Measurements from ENCODE around the gene TOB1. TPM values are rescaled to one million over a fixed set of nuclear protein-coding genes. Genes with fewer than 3 reads are reported as not detected.

TOB1 gene
- total RNA-seq: 107 TPM
- long read RNA-seq, transcript TOB1-202 (2 exons, 2,229 nt): major isoform, 35 of 46 reads
- long read RNA-seq, partial matches to known transcripts: 0 of 46 reads
- long read RNA-seq, other reads (novel, unspliced or antisense): 9 of 46 reads

- intact Hi-C loops (cut with micrococcal nuclease): no loop called here
- DNase-seq (peak; percentile 99), ATAC-seq (peak; percentile 88)
Measured at GRCh38 chr17:50866261-50866949, at the start of gene TOB1. Gene TOB1, minus strand, starts transcription at chr17:50866354. Its CDS starts 2,337 bp downstream, at chr17:50864017.

DNA sequence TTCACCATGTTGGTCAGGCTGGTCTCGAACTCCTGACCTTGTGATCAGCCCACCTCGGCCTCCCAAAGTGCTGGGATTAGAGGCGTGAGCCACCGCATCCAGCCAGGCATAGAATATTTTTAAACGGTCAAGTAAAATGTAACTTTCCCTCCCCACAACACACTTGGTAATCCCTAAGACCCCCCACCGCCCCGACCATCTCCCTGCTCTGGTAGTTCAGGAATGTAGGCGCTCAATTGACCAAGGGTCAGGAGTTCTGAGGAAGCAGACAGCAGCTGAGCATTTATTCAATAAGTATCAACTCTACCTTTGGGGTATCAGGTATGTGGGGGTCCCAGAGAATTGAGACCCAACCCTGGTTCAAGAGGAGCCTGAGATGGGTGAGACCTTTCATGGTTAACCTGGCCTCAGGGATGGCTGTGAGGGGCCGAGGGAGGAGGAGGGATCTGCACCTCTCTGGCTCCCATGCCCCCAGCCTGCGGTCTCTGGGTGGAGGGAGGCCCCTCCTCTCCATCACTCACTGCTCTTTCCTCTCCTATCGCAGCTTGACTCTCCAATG lies 48.4 kb upstream of the TOB1 start:
- DNase-seq (no peak), ATAC-seq (no peak)
- intact Hi-C loops (cut with micrococcal nuclease): no loop called here

- intact Hi-C loops (cut with micrococcal nuclease): no loop called here
- no peak for DNase-seq
- no peak for ATAC-seq
Measured at GRCh38 chr17:50913120-50913519, 47.0 kb upstream of the TOB1 start.

- no peak for DNase-seq
- no peak for ATAC-seq
- intact Hi-C loops (cut with micrococcal nuclease): no loop called here
Measured at GRCh38 chr17:50911890-50912289, 45.7 kb upstream of the TOB1 start.

GRCh38 chr17:50911450-50911849 lies 45.3 kb upstream of the TOB1 start:
- intact Hi-C loops (cut with micrococcal nuclease): no loop called here
- DNase-seq (no peak), ATAC-seq (no peak)

DNA sequence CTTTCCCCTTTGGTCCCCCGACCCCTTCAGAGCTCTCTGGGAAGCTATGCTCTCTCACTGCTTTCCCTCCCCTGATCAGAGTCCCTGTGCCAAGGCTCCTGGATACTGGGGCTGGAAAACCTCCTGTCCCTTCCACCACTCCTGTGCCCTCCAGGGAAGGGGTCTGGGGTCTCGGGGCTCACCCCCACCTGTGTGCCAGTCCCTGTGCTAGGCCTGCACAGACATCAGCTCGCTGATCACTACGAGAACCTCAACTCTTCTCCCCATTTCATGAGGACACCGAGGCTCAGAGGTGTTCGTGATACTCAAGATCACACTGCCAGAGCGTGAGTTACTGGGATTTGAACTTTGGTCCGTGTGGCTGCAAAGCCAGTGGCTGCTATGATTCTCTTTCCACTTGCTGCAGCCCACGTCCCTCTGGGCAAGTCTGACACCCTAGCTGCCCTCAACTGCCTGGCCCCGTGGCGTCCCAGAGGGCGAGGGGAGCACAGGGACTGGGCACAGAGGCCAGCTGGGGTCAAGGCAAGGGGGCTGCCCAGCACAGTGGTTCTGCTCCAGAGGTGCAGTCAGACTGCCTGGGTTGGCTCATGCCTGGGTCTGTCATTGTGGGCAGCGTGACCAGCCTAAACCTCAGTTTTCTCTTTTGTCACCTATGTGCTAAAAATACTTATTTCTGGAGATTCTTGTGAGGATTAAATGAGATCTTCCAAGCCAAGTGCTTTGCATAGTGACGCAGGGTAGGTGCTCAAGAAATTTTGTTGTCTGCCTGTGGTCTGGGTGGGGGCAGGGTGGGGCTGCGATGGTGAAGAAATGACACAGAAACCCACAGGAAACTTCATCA lies 43.8 kb upstream of the TOB1 start:
- ATAC-seq (peak; percentile 12), DNase-seq (no peak)
- intact Hi-C loops (cut with micrococcal nuclease): no loop called here

GRCh38 chr17:50908860-50909764 lies 43.0 kb upstream of the TOB1 start:
- DNase-seq: peak; percentile 88
- peak; percentile 89 for ATAC-seq
- intact Hi-C loops (cut with micrococcal nuclease): no loop called here

- no peak for DNase-seq
- intact Hi-C loops (cut with micrococcal nuclease): no loop called here
Measured at GRCh38 chr17:50908140-50908859, 42.1 kb upstream of the TOB1 start.

GRCh38 chr17:50906443-50906842 lies 40.3 kb upstream of the TOB1 start:
- ATAC-seq (no peak), DNase-seq (no peak)
- intact Hi-C loops (cut with micrococcal nuclease): no loop called here

More at GRCh38 chr17:50908140-50908859, 42.1 kb upstream of the TOB1 start:
- ATAC-seq: no peak

- intact Hi-C loops (cut with micrococcal nuclease): no loop called here
- ATAC-seq (no peak), DNase-seq (no peak)
Measured at GRCh38 chr17:50905460-50905803, 39.3 kb upstream of the TOB1 start.

- intact Hi-C loops (cut with micrococcal nuclease): no loop called here
- DNase-seq: peak; percentile 63
- ATAC-seq: peak; percentile 64
Measured at GRCh38 chr17:50904518-50905459, 38.6 kb upstream of the TOB1 start.

DNA sequence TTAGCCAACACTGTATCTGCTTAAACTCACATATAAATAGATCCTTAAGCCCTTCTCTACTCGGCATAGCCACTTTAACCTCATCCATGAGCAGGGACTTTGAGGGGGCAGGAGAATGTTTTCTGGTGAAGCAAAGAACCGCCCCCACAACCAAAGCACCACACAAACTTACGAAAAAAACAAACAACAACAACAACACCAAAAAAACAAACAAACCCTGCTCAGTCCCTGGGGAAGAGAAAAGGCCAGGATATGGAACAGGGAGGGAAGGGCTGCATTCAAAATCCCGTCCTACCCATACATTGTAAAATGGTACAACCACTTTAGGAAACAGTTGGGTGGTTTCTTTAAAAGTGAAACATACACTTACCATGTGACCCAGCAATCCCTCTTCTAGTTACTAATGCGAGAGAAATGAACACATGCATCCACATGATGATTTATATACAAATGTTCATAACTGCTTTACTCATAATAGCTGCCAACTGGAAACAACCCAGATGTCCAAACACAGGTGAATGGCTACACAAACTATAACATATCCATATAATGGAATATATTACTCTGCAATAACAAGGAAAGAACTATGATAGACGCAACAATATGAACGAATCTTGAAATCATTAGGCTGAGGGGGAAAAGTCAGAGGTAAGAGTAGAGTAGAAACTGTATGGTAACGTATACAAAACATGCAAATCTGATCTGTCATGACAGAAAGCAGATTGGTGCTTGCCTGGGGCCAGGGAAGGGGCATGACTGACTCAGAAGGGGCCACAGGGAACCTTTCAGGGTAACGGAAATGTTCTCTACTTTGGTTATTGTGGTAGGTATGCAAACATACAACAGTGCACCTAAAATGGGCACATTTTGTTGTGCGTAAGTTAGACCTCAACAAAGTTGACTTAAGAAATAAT lies 37.7 kb upstream of the TOB1 start:
- intact Hi-C loops (cut with micrococcal nuclease): no loop called here
- DNase-seq (no peak), ATAC-seq (peak; percentile 2)

DNA sequence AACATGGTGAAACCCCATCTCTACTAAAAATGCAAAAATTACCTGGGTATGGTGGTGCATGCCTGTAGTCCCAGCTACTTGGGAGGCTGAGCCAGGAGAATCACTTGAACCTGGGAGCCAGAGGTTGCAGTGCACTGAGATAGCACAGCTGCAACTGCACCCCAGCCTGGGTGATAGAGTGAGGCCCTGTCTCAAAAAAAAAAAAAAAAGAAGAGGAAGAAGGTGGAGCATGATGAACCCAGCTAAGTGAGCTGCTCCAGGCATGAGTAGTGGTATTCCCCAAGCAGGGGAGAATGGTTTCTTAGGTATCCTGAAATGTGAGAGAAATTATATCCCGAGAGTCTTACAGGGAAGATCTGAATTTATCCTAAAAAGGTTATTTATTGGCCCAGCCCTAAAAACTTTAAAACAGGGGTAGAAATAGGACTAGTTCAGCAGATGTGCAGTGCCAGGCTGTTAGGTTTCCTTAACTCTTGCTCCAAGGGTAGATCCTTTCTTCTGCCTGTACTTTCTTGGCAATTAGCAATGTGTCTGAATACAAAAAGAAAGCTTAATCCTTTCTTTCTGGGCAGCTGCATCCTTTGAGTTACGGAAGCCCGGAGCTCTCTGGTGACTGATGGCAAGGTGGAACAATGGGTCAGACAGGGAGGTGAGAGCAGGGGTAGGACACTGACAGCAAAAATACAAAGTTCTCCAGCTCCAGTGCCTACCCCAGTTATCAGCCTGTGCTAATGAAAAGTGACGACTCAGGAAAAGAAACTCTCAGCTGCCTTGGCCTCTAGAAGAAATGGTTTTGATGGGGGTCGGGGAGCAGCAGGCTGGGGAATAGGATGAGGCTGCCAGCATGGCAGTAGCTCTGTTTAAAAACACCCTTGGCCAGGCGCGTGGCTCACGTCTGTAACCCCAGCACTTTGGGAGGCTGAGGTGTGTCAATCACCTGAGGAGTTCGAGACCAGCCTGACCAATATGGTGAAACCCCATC lies 36.5 kb upstream of the TOB1 start:
- no peak for DNase-seq
- ATAC-seq: no peak
- intact Hi-C loops (cut with micrococcal nuclease): no loop called here

GRCh38 chr17:50900383-50900892 lies 34.3 kb upstream of the TOB1 start:
- DNase-seq (no peak), ATAC-seq (no peak)
- intact Hi-C loops (cut with micrococcal nuclease): no loop called here
